Lung microvascular endothelial cell (primary cell): Measurements from ENCODE around the gene EIF4G3. TPM values are rescaled to one million over a fixed set of nuclear protein-coding genes. Genes with fewer than 3 reads are reported as not detected.
A peak's percentile ranks its signal among the peaks of the same experiment; 100 is the strongest.
"Not testable (repeated sequence)": the region's sequence is repeated elsewhere in the genome, so short reads cannot be mapped to it uniquely, and the experiment has no call there.

Experiments
- DNase-seq, 2 donors: peaks; one replicate each; pipeline versions ENCODE4 v3.0.0 to v3.0.0-alpha.2; 2010; ENCODE audit warnings: low read depth in 2 of 2
- total RNA-seq: library from RNA; depleted of rRNA; stranded (reverse); fragments of >200 nt; gene quantifications from 2 replicates; pipeline ENCODE4 v1.2.1, GENCODE V29; 2014

Gene EIF4G3
- total RNA-seq, 1 donor from 2014 or later = 30.2 TPM

DNA sequence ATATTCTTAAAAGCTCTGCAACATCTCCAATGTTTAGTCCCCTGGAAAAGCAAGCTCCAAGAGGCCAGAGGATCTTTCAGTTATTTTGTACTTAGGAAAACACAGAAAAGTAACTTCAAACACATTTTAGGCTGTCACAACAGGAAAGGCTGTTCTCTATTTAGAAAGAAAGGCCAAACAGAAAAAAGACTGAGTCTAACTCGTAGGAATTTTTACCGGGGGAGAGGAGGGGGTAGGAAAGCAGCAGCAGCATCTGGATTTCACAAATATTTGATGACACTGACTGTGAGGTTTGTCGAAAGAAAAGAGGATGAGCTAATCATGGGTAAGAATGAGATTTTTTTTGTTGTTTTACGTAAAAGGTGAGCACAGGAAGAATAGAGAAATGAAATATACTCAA lies 107.1 kb downstream of the EIF4G3 start:
- peak; percentile 35 to 45 for DNase-seq

DNA sequence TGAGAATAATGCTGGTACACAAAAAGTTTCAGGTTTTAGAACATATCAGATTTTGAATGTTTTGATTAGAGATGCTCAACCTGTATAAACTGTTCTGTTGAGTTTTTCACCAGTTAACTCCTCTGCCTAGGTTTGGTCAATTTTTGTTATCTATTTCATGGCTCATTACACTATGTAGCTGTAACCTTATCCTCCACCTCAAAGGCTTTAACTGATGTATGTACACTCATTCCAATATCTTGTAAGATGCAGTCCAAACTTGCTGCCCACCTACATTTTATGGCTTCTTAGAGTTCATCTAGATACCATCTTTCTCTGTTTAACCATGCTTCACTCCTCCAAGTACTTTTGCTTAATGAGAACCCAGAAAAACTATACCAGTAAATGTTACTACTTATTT lies 107.8 kb downstream of the EIF4G3 start:
- DNase-seq = no peak

- DNase-seq = no peak
These were observed 109.0 kb downstream of the EIF4G3 start for GRCh38 chr1:21067551-21068227.

DNA sequence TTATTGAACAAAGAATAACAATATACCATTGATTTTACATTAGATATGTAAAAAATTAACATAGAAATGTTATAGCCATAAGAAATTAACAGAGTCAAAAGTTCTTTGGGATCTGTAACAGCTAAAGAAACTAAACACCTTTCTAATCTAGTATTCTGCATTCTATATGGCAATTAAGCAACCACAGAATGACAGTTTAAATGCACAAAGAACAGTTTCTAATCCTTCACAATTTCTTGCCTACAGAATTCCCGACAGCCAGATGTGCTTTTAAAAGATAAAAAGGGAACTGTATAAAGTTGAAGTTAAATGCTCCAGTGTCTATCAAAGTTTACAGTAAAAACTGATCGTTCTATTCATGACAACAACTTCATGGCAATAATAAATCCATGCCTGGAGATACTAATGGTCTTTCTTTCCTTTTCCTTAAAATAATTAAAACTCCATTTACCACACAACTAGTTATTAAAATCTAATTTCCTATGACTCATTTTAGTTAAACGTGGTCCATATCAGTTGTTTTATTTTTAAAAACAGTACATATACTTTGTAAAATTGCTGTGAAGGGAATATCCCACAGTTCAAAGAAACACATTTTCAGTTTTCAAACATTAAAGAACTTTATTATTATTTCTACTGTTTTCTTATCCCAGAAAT lies 110.2 kb downstream of the EIF4G3 start:
- DNase-seq = no peak

DNA sequence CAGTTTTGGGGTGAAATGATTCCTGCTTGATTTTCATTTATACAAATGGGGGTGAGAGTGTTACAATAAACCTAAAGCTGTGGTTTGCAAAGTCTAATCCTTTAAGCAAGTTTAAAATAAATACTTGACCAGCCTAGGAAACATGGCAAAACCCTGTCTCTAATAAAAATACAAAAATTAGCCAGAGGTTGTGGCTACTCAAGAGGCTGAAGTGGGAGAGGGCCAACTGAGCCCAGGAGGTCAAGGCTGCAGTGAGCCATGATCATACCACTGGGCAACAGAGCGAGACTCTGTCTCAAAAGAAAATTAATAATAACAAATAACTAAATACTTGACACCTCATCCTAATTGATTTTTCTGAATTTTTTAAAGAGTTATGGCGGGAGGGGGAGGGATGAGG lies 110.8 kb downstream of the EIF4G3 start:
- DNase-seq = no peak

DNA sequence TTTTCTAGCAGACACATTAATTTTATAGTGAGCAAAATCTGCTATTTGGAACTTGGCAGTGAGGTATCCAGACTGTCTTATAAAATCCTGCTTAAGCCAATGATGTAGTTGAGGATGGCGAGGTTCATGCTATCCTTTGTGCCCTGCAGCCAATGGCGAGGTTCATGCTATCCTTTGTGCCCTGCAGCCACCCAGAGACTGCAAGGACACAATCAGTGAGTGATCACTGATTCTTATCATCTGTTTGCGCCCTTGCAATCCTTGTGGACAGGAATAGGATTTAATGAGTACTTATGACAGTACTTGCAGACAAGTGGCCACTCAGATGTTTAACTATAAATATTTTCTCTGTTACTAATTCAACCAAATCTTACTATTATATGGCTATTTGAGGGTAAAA lies 112.6 kb downstream of the EIF4G3 start:
- no peak for DNase-seq

DNA sequence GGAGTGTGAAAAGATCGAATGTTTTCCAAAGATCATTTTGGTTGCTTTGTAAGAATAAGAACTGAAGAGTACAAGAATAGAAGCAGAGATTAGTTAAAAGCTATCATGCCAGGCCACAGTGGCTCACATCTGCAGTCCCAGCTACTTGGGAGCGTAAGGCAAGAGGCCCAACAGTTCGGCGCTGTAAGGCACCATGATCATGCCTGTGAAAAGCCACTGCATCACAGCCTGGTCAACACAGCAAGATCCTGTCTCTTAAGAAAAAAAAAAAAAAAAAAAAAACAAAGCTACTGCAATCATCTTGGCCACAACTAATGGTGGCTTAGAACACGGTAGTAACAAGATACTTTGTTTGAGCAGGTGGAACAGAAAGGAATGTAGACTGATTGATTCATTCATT lies 116.2 kb downstream of the EIF4G3 start:
- DNase-seq = no peak

DNA sequence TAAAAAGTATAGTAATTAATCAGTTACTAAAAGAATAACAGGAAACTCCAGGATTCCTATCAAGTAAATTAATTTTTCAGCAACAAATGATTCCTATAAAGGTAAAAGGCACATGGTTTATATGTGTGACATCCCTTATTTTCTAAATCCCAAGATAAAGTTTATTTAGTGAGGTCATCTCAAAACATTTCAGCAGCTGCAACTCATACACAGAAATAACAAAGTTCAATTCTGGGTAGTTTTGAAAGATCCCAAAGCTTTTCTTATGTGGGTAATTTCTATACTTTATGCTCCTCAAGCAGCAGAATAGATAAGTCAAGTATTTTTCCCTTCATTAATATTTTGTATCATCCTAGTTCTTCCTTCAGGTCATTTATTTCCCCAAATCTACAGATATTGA lies 117.7 kb downstream of the EIF4G3 start:
- no peak for DNase-seq

DNA sequence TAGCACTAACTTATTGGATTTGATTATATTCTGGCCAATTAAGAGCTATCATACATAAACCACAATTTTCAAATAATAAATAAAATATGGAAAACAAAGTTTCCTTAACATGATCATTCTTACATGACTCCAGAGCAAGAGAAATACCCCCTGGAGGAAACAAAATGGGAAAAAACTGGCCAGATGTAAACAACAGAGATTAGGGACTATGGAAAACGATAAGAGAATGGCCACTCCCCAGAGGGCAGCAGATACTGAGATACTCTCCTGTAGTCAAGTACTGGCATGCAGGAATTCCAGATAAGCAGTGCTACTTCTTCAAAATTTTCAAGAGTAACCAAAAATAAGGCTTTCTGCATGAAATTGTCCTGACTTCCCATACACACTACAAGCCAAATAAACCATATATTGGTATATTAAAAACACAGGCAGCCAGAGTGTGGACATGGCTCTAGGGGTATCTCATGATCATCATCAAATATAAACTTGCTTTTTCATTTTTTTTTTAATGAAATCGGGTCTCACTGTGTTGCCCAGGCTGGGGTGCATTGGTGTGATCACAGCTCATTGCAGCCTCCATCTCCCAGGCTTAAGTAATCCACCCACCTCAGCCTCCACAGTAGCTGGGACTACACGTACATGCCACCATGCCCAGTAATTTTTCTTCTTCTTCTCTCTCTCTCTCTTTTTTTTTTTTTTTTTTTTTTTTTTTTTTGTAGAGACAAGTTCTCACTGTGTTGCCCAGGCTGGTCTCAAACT lies 118.5 kb downstream of the EIF4G3 start:
- no peak for DNase-seq

- not testable (repeated sequence) for DNase-seq
These were observed 123.3 kb downstream of the EIF4G3 start for GRCh38 chr1:21053189-21053928.

DNA sequence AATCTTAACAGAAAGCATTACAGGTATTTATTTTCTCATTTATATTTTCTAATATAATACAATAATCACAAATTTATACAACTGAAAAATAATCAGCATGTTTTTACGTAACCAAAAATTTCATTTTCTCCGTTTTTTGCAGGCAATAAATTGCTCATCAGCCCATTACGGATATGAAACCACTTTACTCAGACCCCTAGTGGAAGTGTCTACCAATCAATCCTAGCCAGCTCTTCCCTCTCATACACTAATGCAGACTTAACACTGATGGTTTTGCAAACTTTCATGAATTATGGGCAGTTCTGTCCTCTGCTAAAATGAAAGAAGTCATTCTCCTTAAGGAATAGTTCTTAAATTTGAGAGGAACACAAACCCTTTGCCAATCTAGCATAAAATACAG lies 124.7 kb downstream of the EIF4G3 start:
- DNase-seq = no peak

- no peak for DNase-seq
These were observed 125.4 kb downstream of the EIF4G3 start for GRCh38 chr1:21051177-21051825.

DNA sequence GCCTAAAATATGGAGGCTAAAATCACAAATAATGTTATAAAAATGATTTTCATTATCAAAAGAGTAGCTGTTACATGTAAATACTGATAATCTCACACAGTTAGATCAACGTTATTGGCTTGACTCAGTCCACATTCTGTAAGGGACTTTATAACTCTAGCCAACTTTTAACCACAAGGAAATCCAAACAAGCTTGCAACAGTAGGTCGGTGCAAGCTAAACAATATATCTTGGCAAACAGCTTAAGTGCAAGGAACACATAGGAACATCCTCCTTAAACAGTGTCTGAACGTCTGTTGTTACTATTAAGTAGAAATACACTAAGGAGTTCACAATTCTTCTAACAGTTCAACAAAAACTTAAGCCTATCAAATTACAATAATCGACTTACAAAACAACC lies 126.7 kb downstream of the EIF4G3 start:
- DNase-seq = peak in 1 of 2 donors; percentile 51

DNA sequence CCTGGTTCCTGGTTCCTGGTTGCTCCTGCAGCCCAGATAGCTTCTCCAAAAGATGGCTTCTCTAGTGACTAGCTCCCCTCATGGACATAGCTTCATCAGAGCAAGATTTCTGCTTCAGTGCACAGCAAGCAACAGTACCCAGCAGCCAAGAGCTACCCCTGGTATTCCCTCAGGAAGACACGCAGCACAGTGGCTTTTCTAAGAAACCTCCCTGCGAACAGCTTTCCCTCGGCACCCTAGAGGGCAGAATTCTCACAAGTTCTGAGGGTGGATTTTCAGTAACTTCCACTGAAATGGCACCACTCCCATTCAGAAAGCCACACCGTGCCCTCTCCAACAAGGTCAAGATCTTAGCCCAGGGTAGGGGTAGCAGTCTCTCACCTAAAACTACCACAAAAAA lies 128.2 kb downstream of the EIF4G3 start:
- DNase-seq = no peak

DNA sequence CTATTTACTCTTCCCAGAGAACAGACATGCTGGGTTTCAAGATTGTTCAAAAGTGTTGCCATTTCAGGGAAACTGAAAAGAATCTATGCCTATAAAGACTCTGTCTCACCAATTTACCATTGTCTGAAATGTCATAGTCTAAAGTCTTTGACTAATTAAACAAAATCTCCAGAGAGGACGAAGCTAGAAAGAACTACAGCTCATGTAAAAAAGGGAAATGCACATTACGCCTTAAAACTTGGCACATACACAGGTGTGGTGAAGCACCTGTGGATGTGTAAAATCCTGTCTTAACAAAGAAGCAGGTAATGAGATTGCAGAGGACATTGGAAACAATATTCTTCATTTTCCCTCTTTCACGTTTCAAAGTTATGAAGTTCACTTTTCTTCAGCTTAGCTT lies 130.6 kb downstream of the EIF4G3 start:
- DNase-seq = no peak

- no peak for DNase-seq
These were observed 131.3 kb downstream of the EIF4G3 start for GRCh38 chr1:21045351-21045750.

GRCh38 chr1:21042929-21043605 lies 133.6 kb downstream of the EIF4G3 start:
- DNase-seq = no peak

GRCh38 chr1:21041541-21041940 lies 135.2 kb downstream of the EIF4G3 start:
- no peak for DNase-seq

- DNase-seq = no peak
These were observed 139.6 kb downstream of the EIF4G3 start for GRCh38 chr1:21037091-21037490.

DNA sequence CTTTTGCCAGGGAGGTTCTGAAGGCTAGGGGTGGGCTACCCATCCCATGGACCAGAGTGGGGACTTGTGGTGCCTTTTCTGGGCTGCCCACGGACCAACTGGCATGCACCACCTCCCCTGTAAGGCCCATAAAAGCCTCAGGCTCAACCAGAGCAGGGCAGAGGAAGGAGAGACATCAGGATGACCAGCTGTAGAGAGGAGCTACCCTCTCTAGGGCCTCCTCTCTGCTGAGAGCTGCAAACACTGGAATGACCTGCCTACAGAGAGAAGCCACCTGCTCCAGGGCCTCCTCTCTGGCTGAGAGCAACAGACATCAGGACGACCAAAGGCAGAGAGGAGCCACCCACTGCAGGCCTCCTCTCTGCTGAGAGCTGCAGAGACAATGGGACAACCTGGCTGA lies 140.9 kb downstream of the EIF4G3 start:
- DNase-seq = no peak
